GM19043 (cell line): ENCODE data around the gene TRAPPC4.
A peak's percentile ranks its signal among the peaks of the same experiment; 100 is the strongest.
"Not testable (repeated sequence)": the region's sequence is repeated elsewhere in the genome, so short reads cannot be mapped to it uniquely, and the experiment has no call there.

ENCODE experiments used
- ATAC-seq: cut with Tn5 transposase; IDR thresholded peaks from one replicate; pipeline ENCODE4 v1.9.1; 2021; ENCODE audit warnings: low read depth; ENCODE audit not compliant: unreplicated experiment

Gene TRAPPC4, protein sequence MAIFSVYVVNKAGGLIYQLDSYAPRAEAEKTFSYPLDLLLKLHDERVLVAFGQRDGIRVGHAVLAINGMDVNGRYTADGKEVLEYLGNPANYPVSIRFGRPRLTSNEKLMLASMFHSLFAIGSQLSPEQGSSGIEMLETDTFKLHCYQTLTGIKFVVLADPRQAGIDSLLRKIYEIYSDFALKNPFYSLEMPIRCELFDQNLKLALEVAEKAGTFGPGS

GRCh38 chr11:119018074-119018938, at the start of gene TRAPPC4, which contains the start of gene RPS25:
TSS of gene TRAPPC4 (plus strand) at chr11:119018766. CDS start at chr11:119018796, 30 bp downstream.
TSS of gene RPS25 (minus strand) at chr11:119018343. CDS start at chr11:119018284, 59 bp downstream.
- ATAC-seq, result peak; percentile 92

- not testable (repeated sequence) for ATAC-seq
Measured at GRCh38 chr11:118969508-118969907, 49.1 kb upstream of the TRAPPC4 start.

DNA sequence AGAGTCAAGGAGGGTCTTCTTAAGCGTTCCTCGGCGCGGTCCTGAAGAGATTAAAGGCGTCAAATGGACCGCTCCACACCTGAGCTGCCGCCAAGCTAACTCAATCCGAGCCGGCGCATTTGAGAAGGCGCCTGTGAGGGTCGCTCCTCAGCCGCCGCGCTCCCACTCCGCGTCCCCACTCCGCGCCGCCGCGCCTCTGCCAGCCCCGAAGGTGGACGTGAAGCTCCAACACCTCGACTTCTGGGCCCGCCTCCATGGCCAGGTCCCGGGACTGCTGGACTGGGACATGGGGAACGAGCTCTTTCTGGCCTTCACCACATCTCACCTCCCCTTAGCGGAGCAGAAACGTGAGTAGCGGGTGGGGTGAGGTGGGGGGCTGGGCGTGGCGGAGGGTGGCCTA, 46.9 kb upstream of the TRAPPC4 start, which contains the start of gene FOXR1:
FOXR1 (plus strand) TSS at position 116 of the 400 bp plus-strand sequence; CDS start at position 287, 171 bp downstream.
- no peak for ATAC-seq

GRCh38 chr11:118973985-118974384, 44.6 kb upstream of the TRAPPC4 start:
- ATAC-seq, result no peak

- no peak for ATAC-seq
Measured at GRCh38 chr11:118975771-118976709, 42.5 kb upstream of the TRAPPC4 start.

GRCh38 chr11:118979434-118979833, 39.1 kb upstream of the TRAPPC4 start:
- ATAC-seq, result no peak

GRCh38 chr11:118980191-118980881, 38.2 kb upstream of the TRAPPC4 start:
- ATAC-seq, result no peak

GRCh38 chr11:118984337-118984736, 34.2 kb upstream of the TRAPPC4 start:
- not testable (repeated sequence) for ATAC-seq

- ATAC-seq, result no peak
Measured at GRCh38 chr11:118984825-118985224, 33.7 kb upstream of the TRAPPC4 start.

DNA sequence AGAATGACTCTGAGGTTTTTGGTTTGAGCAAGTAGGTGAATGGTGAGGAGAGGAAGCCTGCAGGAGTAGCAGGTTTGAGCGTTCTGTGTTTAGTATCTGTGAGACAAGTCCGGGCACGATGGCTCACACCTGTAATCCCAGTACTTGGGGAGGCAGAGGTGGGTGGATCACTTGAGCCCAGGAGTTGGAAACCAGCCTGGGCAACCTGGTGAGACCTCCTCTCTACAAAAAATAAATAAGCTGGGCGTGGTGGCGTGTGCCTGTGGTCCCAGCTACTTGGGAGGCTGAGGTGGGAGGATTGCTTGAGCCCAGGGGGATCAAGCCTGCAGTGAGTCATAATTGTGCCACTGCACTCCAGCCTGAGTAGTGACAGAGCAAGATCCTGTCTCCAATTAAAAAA, 30.3 kb upstream of the TRAPPC4 start:
- ATAC-seq, result no peak

DNA sequence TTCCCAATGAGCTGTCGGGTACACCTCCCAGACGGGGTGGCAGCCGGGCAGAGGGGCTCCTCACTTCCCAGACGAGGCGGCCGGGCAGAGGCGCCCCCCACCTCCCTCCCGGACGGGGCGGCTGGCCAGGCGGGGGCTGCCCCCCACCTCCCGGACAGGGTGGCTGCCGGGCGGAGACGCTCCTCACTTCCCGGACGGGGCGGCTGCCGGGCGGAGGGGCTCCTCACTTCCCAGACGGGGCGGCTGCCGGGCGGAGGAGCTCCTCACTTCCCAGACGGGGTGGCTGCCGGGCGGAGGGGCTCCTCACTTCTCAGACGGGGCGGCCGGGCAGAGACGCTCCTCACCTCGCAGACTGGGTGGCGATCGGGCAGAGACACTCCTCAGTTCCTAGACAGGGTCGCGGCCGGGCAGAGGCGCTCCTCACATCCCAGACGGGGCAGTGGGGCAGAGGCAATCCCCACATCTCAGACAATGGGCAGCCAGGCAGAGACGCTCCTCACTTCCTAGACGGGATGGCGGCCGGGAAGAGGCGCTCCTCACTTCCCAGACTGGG, 27.0 kb upstream of the TRAPPC4 start:
- ATAC-seq, result not testable (repeated sequence)

DNA sequence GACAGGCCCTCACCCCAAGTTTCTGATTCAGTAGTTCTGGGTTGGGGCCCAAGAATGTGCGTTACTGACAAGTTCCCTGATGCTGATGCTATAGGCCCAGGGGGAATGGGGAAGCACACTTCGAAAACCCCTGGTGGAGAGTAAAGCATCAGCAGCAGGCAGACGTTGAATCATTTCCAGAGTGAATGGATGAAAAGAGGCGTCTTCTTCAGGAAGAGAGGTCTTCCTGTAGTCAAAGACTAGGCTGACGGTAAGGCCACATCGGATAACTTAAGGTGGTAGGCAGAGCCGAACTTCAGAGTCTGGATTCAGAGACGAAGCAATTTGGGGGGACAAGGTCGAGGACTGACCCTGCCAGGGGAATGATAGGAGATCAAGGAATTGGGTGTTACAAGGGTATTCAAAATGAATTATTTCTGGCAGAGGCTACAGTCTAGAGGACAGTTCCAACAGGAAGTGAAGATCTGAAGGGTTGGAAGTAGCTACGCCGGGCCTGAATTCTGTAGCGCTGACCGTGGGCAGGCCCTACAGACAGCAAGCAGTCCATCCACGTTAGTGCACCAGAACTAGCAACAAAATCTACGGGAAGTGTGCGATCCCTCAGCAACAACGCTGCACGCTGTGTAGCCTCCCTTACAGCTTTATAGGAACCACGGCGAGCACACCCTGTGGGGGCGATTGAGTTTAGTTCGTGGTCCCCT, 21.5 kb upstream of the TRAPPC4 start:
- no peak for ATAC-seq

DNA sequence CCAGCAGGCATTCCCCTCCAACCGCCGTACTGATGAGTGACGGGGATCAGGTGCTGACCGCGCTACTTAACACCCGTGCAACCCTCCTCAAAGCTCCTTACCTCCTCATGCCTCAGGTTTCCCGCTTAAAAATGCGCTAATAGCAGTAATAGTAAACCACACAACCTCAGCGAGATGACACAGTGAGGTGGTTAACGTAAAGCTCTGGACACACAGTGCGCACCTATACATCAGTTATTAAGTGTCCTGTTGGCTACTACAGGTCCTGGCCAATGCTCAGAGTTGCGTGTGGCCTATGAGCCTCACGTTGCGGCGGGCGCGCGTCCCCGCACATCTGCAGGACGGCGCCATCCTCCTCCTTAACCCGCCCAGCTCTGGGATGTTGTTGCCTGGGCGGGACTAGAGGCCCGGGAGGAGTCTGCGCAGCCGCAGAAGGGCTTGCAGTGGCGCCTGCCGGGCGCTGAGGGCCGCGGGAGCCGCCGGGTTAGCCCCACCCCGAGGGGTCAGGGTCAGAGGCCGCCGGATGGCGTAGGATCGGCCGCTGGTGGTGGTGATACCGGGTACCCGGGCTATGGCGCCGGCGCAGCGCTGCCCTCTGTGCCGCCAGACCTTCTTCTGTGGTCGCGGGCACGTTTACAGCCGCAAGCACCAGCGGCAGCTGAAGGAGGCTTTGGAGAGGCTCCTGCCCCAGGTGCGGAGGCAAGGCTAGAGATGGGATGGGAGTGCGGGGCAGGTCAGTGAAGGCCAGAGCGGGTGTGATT, 20.8 kb upstream of the TRAPPC4 start, which contains the start of gene CENATAC:
CENATAC (plus strand) TSS at position 512 of the 761 bp plus-strand sequence; CDS start at position 572, 60 bp downstream.
- peak; percentile 86 for ATAC-seq

- ATAC-seq, result no peak
Measured at GRCh38 chr11:118998388-118998717, 20.2 kb upstream of the TRAPPC4 start.

DNA sequence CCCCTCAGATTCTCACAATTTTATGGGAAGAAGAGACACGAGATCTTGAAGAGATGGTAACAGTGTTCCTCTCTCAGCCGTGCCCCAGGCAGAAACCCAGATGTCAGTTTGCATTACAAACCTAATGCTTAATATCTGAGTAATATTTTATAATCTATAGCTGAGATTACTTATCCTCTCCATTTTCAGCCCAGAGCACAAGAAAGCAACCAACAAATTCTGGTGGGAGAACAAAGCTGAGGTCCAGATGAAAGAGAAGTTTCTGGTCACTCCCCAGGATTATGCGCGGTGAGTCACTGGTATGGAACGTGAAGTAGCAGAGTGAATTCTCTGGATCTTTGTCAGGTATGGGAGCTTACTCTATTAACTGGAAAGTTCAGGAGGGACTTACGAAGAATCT, 19.7 kb upstream of the TRAPPC4 start:
- no peak for ATAC-seq

- no peak for ATAC-seq
Measured at GRCh38 chr11:119000906-119001305, 17.7 kb upstream of the TRAPPC4 start.

DNA sequence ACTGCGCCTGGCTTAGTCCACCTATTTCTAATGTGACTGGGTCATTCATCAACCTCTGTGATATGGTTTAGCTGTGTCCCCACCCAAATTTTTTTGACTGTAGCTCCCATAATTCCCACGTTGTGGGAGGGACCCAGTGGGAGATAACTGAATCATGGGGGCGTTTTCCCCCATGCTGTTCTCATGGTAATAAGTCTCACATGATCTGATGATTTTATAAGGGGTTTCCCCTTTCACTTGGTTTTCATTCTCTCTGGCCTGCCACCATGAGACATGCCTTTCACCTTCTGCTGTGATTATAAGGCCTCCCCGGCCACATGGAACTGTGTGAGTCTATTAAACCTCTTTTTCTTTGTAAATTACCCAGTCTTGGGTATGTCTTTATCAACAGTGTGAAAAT, 11.9 kb upstream of the TRAPPC4 start:
- ATAC-seq, result no peak

DNA sequence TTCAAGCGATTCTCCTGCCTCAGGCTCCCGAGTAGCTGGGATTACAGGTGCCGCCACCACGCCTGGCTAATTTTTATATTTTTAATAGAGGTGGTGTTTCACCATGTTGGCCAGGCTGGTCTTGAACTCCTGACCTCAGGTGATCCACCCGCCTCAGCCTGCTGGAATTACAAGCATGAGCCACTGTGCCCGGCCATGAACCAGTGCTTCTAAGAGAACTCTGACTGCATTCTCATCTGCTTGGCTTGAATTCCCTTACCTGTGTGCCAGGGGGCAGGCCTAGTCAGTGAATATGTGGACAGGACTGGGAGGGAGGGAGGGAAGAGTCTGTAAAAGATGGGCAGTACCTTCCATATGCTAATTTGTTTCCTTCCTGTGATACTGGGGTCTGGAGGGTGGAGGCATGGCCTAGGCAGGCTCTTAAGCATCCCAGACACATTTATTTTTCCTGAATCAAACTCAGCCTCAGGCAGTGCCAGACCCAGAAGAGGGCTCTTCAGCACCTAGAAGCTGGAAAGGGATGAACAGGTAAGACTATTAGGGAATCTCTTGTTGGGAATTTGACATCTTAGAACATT, 7.0 kb upstream of the TRAPPC4 start:
- ATAC-seq, result no peak
